ENCODE results near the gene PLEKHG1.

The PLEKHG1 gene

GRCh38 chr6:150599199-150600009, at the start of gene PLEKHG1:
TSS of gene PLEKHG1 (plus strand) at chr6:150599885. CDS start at chr6:150733682, 133,797 bp downstream.
- peak within 1 kb of the TSS; percentile 48 for H3K4me3 ChIP-seq (ENCODE audit: low read depth, low read length)

- no peak overlapping the region for H3K4me3 ChIP-seq (ENCODE audit: low read depth, low read length)
These were observed 49.4 kb upstream of the PLEKHG1 start for GRCh38 chr6:150550244-150550643.

- H3K4me3 ChIP-seq (ENCODE audit: low read depth, low read length), result no peak overlapping the region
These were observed 42.6 kb upstream of the PLEKHG1 start for GRCh38 chr6:150557043-150557599.

GRCh38 chr6:150560004-150560883, 39.4 kb upstream of the PLEKHG1 start:
- no peak overlapping the region for H3K4me3 ChIP-seq (ENCODE audit: low read depth, low read length)

GRCh38 chr6:150560884-150561219, 38.8 kb upstream of the PLEKHG1 start:
- no peak overlapping the region for H3K4me3 ChIP-seq (ENCODE audit: low read depth, low read length)

- no peak overlapping the region for H3K4me3 ChIP-seq (ENCODE audit: low read depth, low read length)
These were observed 33.7 kb upstream of the PLEKHG1 start for GRCh38 chr6:150565945-150566344.

- no peak overlapping the region for H3K4me3 ChIP-seq (ENCODE audit: low read depth, low read length)
These were observed 33.2 kb upstream of the PLEKHG1 start for GRCh38 chr6:150566486-150566885.

- no peak overlapping the region for H3K4me3 ChIP-seq (ENCODE audit: low read depth, low read length)
These were observed 32.3 kb upstream of the PLEKHG1 start for GRCh38 chr6:150567380-150567779.

GRCh38 chr6:150567823-150568383, 31.8 kb upstream of the PLEKHG1 start:
- no peak overlapping the region for H3K4me3 ChIP-seq (ENCODE audit: low read depth, low read length)

- H3K4me3 ChIP-seq (ENCODE audit: low read depth, low read length), result no peak overlapping the region
These were observed 31.1 kb upstream of the PLEKHG1 start for GRCh38 chr6:150568560-150568959.

GRCh38 chr6:150569161-150569560, 30.5 kb upstream of the PLEKHG1 start:
- H3K4me3 ChIP-seq (ENCODE audit: low read depth, low read length), result no peak overlapping the region

GRCh38 chr6:150573041-150573681, 26.5 kb upstream of the PLEKHG1 start:
- no peak overlapping the region for H3K4me3 ChIP-seq (ENCODE audit: low read depth, low read length)

GRCh38 chr6:150575836-150576235, 23.8 kb upstream of the PLEKHG1 start:
- H3K4me3 ChIP-seq (ENCODE audit: low read depth, low read length), result no peak overlapping the region

GRCh38 chr6:150576651-150577226, 22.9 kb upstream of the PLEKHG1 start:
- no peak overlapping the region for H3K4me3 ChIP-seq (ENCODE audit: low read depth, low read length)

- no peak overlapping the region for H3K4me3 ChIP-seq (ENCODE audit: low read depth, low read length)
These were observed 20.1 kb upstream of the PLEKHG1 start for GRCh38 chr6:150579611-150580010.

- H3K4me3 ChIP-seq (ENCODE audit: low read depth, low read length), result no peak overlapping the region
These were observed 19.2 kb upstream of the PLEKHG1 start for GRCh38 chr6:150580489-150580888.

- no peak overlapping the region for H3K4me3 ChIP-seq (ENCODE audit: low read depth, low read length)
These were observed 15.6 kb upstream of the PLEKHG1 start for GRCh38 chr6:150584065-150584464.

- H3K4me3 ChIP-seq (ENCODE audit: low read depth, low read length), result no peak overlapping the region
These were observed 15.1 kb upstream of the PLEKHG1 start for GRCh38 chr6:150584596-150584995.

- no peak overlapping the region for H3K4me3 ChIP-seq (ENCODE audit: low read depth, low read length)
These were observed 12.8 kb upstream of the PLEKHG1 start for GRCh38 chr6:150586850-150587359.

GRCh38 chr6:150587637-150588036, 12.0 kb upstream of the PLEKHG1 start:
- no peak overlapping the region for H3K4me3 ChIP-seq (ENCODE audit: low read depth, low read length)

All from iPS-11a (cell line).